SW480 (cell line): Measurements from ENCODE around the gene ZNF808.
"Not testable (repeated sequence)": the region's sequence is repeated elsewhere in the genome, so short reads cannot be mapped to it uniquely, and the experiment has no call there.

ENCODE experiments used
- DNase-seq: peaks from one replicate; pipeline ENCODE4 v3.0.0-alpha.2; 2016; ENCODE audit warnings: low spot score

Gene ZNF808

GRCh38 chr19:52535771-52536447, 8.4 kb downstream of the ZNF808 start:
- no peak for DNase-seq

DNA sequence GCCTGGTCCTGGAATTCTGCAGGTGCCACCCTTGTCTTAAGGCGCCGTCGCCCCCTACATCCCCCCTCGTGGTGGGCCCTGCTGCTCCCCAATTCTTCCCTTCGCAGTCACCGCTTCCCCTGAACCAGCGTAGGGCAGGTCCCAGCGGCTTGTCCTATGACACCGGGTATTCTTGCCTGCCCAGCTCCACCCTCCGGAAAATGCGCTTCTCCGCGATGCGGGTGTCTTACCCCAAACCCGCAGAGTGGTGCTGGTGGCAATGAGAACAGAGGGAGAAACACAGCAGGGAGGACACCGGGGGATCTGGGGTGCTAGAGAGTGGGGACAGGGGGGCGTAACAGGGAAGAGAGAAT, 9.0 kb downstream of the ZNF808 start:
- DNase-seq = no peak

DNA sequence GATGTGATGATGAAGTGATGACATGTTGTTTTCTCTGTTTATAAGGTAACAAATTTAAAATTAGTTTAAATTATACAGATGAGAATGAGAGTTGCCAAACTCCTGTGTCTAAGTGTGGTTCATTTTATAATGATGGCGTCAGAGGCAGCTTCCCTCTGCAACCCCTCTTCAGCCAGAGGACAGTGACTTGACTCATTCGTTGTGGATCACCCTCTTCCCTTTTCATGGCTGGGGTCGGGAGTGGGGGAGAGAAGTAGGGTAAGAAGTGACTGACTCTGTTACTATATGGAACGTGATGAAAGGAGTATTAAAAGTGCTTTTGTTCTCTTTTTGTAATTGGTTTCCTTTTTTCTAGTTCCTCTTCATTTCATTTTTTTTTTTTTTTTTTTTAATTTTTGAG, 11.3 kb downstream of the ZNF808 start:
- not testable (repeated sequence) for DNase-seq

DNA sequence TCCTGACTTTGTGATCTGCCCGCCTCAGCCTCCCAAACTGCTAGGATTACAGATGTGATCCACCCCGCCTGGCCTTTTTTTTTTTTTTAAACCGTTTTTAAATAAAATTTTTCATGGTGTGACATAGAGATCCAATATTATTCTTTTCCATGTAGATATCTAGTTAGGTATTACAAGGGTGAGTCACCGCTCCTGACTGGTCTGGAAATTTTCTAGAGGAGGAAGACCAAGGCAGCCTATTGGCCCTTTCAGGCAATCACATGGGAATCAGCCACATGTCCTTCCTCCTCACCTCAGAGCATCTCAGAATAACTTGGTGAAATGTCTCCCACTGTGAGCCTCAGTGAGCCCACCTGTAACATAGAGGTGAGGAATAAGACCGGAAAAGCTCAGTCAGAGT, 13.7 kb downstream of the ZNF808 start:
- not testable (repeated sequence) for DNase-seq

DNA sequence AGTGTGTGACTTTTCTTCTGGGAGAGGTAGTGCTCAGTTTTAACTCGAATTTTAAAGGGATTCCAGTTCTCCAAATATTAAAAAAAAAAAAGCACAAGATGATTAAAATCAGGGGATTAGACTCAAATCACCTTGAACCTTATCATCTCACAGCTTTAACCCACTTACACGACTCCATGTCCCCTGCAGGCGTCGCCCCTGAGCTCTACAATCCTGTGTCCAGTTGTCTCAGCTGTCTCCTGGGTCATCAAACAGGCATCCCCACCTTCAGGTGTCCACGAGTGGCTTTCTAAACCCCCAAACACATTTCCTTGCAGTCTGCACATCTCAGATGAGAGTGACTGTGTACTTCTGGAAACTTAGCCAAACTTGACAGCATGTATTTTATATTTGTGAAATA, 14.1 kb downstream of the ZNF808 start:
- DNase-seq = no peak

DNA sequence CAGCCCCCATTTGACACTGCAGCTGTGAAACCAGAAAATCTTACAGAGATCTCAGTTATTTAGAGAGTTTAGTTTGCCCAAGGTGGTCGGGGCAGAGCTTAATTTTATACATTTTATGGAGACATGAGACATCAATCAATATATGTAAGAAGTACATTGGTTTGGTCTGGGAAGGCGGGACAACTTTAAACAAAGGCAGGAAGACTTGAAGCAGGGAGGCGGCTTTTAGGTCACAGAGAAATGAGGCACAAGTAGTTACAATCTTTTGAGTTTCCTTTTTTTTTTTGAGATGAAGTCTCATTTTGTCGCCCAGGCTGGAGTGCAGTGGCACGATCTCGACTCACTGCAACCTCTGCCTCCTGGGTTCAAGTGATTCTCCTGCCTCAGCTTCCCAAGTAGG, 15.1 kb downstream of the ZNF808 start:
- not testable (repeated sequence) for DNase-seq

- no peak for DNase-seq
Observed at GRCh38 chr19:52542984-52543664, 15.7 kb downstream of the ZNF808 start.

DNA sequence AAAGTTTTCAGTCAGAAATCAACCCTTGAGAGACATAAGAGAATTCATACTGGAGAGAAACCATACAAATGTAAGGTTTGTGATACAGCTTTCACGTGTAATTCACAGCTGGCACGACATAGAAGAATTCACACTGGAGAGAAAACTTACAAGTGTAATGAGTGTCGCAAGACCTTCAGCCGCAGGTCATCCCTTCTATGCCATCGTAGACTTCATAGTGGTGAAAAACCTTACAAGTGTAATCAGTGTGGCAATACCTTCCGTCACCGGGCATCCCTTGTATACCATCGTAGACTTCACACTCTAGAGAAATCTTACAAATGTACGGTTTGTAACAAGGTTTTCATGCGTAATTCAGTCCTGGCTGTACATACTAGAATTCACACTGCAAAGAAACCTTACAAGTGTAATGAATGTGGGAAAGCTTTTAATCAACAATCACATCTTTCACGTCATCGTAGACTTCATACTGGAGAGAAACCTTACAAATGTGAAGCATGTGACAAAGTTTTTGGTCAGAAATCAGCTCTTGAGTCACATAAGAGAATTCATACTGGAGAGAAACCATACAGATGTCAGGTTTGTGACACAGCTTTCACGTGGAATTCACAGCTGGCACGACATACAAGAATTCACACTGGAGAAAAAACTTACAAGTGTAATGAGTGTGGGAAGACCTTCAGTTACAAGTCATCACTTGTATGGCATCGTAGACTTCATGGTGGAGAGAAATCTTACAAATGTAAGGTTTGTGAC, 26.9 kb downstream of the ZNF808 start:
- no peak for DNase-seq

DNA sequence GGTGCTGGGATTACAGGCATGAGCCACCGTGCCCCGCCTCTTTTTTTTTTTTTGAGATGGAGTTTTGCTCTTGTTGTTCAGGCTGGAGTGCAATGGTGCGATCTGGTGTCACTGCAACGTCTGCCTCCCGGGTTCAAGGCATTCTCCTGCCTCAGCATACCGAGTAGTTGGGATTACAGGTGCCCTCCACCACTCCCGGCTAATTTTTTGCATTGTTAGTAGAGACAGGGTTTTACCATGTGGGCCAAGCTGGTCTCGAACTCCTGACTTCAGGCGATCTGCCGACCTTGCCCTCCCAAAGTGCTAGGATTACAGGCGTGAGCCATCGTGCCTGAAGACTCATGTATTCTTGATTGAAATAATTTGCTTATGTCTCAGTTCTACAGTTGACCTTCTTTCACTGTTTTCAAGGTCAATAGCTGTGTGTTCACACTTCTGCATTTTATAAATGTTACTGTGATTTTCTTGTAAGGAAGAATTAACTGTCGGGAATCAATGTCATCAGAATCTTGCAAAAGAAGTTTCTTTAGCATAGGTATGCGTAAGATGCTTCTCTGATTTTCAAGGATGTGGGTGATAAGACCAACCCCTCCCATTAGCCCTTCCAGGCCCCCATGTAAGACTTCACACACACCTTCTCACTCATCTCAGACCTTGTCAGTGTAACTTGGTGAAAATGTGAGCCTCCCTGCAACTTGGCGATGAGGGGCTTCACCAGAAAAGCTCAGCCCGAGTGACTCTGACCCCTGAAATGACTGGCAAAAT, 29.9 kb downstream of the ZNF808 start:
- DNase-seq = no peak

- not testable (repeated sequence) for DNase-seq
Observed at GRCh38 chr19:52558732-52559445, 31.4 kb downstream of the ZNF808 start.

- DNase-seq = not testable (repeated sequence)
Observed at GRCh38 chr19:52561611-52562010, 34.1 kb downstream of the ZNF808 start.

DNA sequence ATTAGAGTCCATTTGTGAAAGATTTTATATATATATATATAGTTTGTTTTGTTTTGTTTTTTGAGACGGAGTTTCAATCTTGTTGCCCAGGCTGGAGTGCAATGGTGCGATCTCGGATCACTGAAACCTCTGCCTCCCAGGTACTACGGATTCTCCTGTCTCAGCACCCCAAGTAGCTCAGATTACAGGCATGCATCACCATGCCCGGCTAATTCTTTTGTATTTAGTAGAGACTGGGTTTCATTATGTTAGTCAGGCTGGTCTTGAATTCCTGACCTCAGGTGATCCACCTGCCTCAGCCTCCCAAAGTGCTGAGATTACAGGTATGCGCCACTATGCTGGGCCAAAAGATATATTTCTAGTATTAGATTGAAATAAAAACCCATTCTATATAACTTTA, 38.7 kb downstream of the ZNF808 start:
- DNase-seq = no peak

DNA sequence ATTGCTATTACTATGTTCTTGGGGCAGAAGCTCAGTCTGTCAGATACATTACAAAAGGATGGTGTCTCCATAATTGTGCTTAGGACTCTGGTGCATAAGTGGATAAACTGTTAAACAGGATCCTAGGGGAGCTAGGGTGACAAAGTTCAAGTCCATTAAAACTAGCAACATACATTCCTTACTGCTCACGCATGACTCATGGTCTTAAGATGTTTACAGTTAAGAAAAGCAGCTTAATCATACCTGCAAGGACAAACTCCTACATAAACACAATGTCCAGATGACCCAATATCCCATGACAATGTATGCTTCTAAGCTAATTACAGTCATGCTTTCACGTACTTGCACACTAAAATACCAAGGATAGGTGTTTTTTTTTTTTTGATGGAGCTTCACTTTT, 39.1 kb downstream of the ZNF808 start:
- no peak for DNase-seq

- DNase-seq = no peak
Observed at GRCh38 chr19:52567921-52568320, 40.5 kb downstream of the ZNF808 start.

DNA sequence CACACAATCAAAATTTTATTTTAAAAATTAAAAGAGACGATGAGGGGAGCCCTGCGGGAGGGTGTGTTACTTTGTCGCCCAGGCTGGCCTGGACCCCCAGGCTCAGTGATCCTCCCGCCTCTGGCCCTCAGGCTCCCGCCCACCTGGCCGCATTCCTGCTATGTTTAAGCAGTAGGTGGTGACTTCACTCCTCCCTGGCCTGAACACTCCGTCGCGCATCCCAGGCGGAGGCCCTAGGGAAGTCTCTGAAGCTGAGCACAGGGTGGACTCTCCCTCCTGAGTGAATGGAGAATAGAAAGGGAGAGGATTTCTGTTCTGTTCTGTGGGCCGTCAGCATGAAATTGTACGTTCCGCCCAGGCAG, 42.2 kb downstream of the ZNF808 start:
- DNase-seq = not testable (repeated sequence)

DNA sequence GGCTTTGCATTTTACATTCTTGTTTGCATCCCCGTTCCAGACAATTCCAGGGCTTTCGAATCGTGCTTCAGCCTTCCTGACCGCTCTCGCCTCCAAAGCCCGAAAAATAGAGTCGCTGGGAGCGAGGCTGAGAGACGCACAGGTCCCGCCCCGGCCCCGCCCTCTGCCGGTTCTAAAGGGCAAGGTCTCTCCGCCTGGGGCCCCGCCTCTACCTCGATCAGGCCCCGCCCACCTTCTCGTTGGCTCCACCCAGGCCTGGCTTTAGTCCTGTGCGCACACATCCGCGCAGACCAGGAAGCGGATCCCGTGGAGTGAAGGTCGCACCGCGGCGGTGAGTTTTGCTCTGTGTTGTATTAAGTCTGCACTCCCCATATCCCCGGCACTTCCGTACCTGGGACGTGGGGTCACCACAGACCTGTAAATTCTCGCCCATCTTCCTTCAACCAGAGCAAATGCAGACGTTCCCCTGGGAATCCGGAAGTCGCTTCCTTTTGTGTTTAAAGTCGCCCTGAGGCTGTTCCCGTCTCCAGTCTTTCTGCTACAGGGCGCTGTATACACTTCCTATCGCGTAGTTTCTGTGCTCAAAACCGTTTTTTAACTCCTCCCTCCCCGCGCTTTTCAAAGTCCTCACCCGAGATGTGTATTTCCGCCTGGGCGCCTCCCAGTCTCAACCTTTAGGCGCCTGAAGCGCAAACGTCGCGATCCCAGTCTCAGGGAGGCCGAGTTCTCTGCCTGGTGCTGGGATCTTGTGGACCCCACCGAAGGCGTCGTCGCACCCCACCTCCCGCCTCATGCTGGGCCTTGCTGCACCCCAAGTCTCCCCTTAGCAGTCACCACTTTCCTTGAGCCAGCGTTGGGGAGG, 42.8 kb downstream of the ZNF808 start, which contains the start of gene ZNF701:
TSS of gene ZNF701 (plus strand) at position 288 of the 862 bp plus-strand sequence. CDS start 3,861 bp downstream, outside the sequence.
- peak; percentile 58 for DNase-seq

DNA sequence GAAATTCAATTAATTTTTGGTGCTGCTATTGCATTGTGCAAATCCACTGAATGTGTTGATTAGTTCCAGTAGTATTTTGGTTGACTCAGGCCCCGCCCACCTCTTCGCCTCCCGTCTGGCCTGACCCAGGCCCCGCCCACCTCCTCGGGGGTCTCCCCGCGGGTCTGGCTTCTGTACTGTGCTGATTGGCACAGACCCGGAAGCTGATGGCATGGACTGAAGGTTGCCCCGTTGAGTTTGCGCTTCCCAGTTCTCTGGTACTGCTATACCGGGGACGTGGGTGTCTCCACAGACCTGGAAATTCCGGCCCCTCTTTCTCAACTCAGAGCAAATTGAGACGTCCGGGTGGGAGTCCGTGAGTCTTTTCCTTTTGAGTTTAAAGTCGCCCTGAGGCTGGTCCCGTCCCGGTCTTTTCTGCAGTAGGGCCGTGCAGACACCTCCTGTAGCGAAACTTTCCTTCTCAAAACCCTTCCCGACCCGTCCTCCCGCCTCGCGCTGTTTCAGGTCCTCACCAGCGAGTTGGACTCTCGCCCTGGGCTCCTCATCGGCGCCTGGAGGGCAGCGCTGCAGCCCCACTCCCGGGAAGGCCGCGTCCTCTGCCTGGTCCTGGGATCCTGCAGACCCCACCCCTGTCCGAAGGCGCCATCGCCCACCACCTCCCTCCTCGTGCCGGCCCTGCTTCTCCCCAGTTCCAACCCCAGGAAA, 57.4 kb downstream of the ZNF808 start:
- DNase-seq = no peak

DNA sequence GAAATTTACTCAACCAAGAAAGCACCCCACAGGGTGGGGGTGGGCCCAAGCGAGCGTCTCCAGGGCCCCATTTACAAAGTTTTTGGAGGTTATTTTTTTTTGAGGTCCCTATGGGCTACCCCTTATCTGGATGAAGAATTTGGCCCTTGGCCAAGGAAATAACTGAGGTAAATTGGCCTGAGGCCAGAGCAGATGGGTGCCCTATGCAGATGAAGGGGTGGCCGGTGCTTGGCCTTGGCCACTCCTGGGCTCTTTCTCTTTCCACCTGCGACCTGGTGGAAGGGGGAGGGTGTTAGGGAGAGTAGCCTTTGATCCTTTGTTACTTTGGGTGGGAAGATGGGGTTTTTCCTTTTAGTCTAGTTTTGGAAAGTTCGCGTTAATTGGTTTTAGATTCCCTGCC, 58.1 kb downstream of the ZNF808 start:
- DNase-seq = no peak

GRCh38 chr19:52590728-52591127, 63.3 kb downstream of the ZNF808 start:
- DNase-seq = no peak

GRCh38 chr19:52592301-52592700, 64.8 kb downstream of the ZNF808 start:
- DNase-seq = no peak
